ENCODE data around the gene RBM18. TPM values are rescaled to one million over a fixed set of nuclear protein-coding genes. Genes with fewer than 3 reads are reported as not detected.
A peak's percentile ranks its signal among the peaks of the same experiment; 100 is the strongest.

Gene RBM18
- total RNA-seq, 1 donor from 2014 or later, result 17.5 TPM

- no peaks in the 10 kb centered on the region for H3K9me3 ChIP-seq
- DNase-seq (no peak), ATAC-seq (no peak)
- no peak overlapping the region for H3K4me3 ChIP-seq
- H3K27me3 ChIP-seq, result peaks cover 10% of the 10 kb centered on the region
- no peaks in the 10 kb centered on the region for H3K4me1 ChIP-seq
- no peaks in the 10 kb centered on the region for H3K36me3 ChIP-seq
- intact Hi-C loops (cut with DNase I), result no loop called here
- TF ChIP-seq, protein P1, sequence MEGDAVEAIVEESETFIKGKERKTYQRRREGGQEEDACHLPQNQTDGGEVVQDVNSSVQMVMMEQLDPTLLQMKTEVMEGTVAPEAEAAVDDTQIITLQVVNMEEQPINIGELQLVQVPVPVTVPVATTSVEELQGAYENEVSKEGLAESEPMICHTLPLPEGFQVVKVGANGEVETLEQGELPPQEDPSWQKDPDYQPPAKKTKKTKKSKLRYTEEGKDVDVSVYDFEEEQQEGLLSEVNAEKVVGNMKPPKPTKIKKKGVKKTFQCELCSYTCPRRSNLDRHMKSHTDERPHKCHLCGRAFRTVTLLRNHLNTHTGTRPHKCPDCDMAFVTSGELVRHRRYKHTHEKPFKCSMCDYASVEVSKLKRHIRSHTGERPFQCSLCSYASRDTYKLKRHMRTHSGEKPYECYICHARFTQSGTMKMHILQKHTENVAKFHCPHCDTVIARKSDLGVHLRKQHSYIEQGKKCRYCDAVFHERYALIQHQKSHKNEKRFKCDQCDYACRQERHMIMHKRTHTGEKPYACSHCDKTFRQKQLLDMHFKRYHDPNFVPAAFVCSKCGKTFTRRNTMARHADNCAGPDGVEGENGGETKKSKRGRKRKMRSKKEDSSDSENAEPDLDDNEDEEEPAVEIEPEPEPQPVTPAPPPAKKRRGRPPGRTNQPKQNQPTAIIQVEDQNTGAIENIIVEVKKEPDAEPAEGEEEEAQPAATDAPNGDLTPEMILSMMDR (IDR thresholded peaks at IDR 0.05), result no peak
- H3K27ac ChIP-seq, result no peak overlapping the region
These were observed 71.0 kb downstream of the RBM18 start for GRCh38 chr9:122193651-122194050.

GRCh38 chr9:122192914-122193525 lies 71.6 kb downstream of the RBM18 start:
- H3K27me3 ChIP-seq, result peaks cover 9% of the 10 kb centered on the region
- DNase-seq, result no peak
- H3K4me1 ChIP-seq, result no peaks in the 10 kb centered on the region
- no peaks in the 10 kb centered on the region for H3K9me3 ChIP-seq
- peak; percentile 6 for ATAC-seq
- TF ChIP-seq, protein P1 (IDR thresholded peaks at IDR 0.05), result no peak
- no peak overlapping the region for H3K4me3 ChIP-seq
- no peak overlapping the region for H3K27ac ChIP-seq
- no peaks in the 10 kb centered on the region for H3K36me3 ChIP-seq
- intact Hi-C loops (cut with DNase I), result no loop called here

- Histone ChIP-seq H3K9me3 (no peaks in the 10 kb centered on the region), H3K4me3 (no peak overlapping the region), H3K4me1 (no peaks in the 10 kb centered on the region), H3K27me3 (peaks cover 2% of the 10 kb centered on the region), H3K36me3 (no peaks in the 10 kb centered on the region), H3K27ac (no peak overlapping the region)
- intact Hi-C loops (cut with DNase I), result no loop called here
- TF ChIP-seq, protein P1 (IDR thresholded peaks at IDR 0.05), result no peak
- no peak for DNase-seq
- ATAC-seq, result peak; percentile 23
These were observed 72.3 kb downstream of the RBM18 start for GRCh38 chr9:122192261-122192875.

GRCh38 chr9:122191584-122191983 lies 73.1 kb downstream of the RBM18 start:
- Histone ChIP-seq H3K4me3 (no peak overlapping the region), H3K36me3 (no peaks in the 10 kb centered on the region), H3K27ac (no peak overlapping the region), H3K4me1 (no peaks in the 10 kb centered on the region), H3K9me3 (no peaks in the 10 kb centered on the region), H3K27me3 (no peaks in the 10 kb centered on the region)
- DNase-seq, result no peak
- intact Hi-C loops (cut with DNase I), result no loop called here
- no peak for ATAC-seq
- TF ChIP-seq, protein P1 (IDR thresholded peaks at IDR 0.05), result no peak

DNA sequence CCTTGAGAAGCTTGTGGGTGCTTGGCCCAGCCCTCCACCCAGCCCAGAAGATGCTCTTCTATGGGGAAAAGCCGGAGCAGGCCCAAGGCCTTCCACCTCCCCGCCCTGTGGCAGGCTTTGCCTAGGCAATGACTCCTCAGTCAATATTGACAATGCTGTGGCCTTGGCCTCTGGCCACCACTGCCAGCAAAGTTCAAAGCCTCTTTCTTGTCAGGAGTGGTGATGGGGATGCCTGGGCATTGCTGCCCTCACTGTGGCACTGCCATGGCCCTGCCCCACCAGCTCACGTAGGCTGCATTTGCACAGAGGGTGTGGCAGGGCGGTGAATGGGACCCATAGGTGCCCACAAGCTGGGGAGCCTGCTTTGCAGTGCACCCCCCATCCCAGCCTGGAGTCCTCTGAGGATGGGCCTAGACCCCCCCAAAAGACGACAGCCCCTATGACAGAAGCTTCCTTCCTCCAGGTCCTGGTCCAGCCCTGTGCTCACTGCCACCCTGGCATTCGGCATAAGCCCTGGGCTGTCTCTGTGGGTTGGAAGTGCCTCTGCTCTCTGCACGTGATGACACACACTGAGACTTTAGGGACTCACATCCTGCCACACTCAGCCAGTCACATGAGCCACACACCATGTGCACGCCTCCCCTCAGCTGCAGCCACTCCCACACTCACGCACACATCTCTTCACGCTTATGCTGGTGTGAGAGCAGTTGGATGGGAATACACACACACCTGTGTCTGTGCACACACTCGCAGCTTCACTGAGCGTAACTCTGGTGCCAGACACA lies 73.9 kb downstream of the RBM18 start:
- no peak for ATAC-seq
- intact Hi-C loops (cut with DNase I), result no loop called here

More for the DNA sequence above, 73.9 kb downstream of the RBM18 start:
- TF ChIP-seq, protein P1 (IDR thresholded peaks at IDR 0.05), result no peak
- no peaks in the 10 kb centered on the region for H3K4me1 ChIP-seq
- H3K9me3 ChIP-seq, result no peaks in the 10 kb centered on the region
- no peak for DNase-seq
- H3K27me3 ChIP-seq, result no peaks in the 10 kb centered on the region
- H3K36me3 ChIP-seq, result no peaks in the 10 kb centered on the region
- H3K4me3 ChIP-seq, result no peak overlapping the region
- no peak overlapping the region for H3K27ac ChIP-seq

Data from upper lobe of right lung (tissue), 1 donor.